KOPT-K1 (cell line): Measurements from ENCODE around the gene PLXNA2.
A peak's percentile ranks its signal among the peaks of the same experiment; 100 is the strongest.

Experiments
- H3K27ac ChIP-seq: fragments of 200-600 bp; sonication (generic); 2 replicates; pipeline ENCODE4 v1.5.1; 2016; ENCODE audit warnings: antibody characterized with exemption, mild to moderate bottlenecking, low read depth, low read length; ENCODE audit not compliant: poor library complexity, severe bottlenecking
- H3K36me3 ChIP-seq: fragments of 200-600 bp; sonication (generic); 2 replicates; pipeline ENCODE4 v1.5.1; 2017; ENCODE audit warnings: antibody characterized with exemption, mild to moderate bottlenecking, low read length, moderate library complexity; ENCODE audit not compliant: insufficient read depth
- H3K9me3 ChIP-seq: fragments of 200-600 bp; sonication (generic); 2 replicates; pipeline ENCODE4 v1.5.1; 2017; ENCODE audit warnings: antibody characterized with exemption, low read length, mild to moderate bottlenecking; ENCODE audit not compliant: insufficient read depth, poor library complexity, severe bottlenecking

PLXNA2 gene

GRCh38 chr1:208047975-208048374 lies 196.2 kb downstream of the PLXNA2 start:
- no peaks in the 10 kb centered on the region for H3K9me3 ChIP-seq
- H3K27ac ChIP-seq = no peak overlapping the region
- no peaks in the 10 kb centered on the region for H3K36me3 ChIP-seq

GRCh38 chr1:208047476-208047934 lies 196.7 kb downstream of the PLXNA2 start:
- no peaks in the 10 kb centered on the region for H3K36me3 ChIP-seq
- H3K27ac ChIP-seq = no peak overlapping the region
- H3K9me3 ChIP-seq = no peaks in the 10 kb centered on the region

GRCh38 chr1:208045463-208046260 lies 198.5 kb downstream of the PLXNA2 start:
- H3K27ac ChIP-seq = peak overlapping the region; percentile 28
- no peaks in the 10 kb centered on the region for H3K36me3 ChIP-seq
- H3K9me3 ChIP-seq = no peaks in the 10 kb centered on the region

- H3K27ac ChIP-seq = peak overlapping the region; percentile 28
- H3K9me3 ChIP-seq = no peaks in the 10 kb centered on the region
- H3K36me3 ChIP-seq = no peaks in the 10 kb centered on the region
Observed at GRCh38 chr1:208044589-208045462, 199.4 kb downstream of the PLXNA2 start.

GRCh38 chr1:208043691-208044181 lies 200.4 kb downstream of the PLXNA2 start:
- Histone ChIP-seq H3K36me3 (no peaks in the 10 kb centered on the region), H3K27ac (no peak overlapping the region), H3K9me3 (no peaks in the 10 kb centered on the region)

GRCh38 chr1:208042868-208043267 lies 201.3 kb downstream of the PLXNA2 start:
- Histone ChIP-seq H3K27ac (no peak overlapping the region), H3K9me3 (no peaks in the 10 kb centered on the region), H3K36me3 (no peaks in the 10 kb centered on the region)

- Histone ChIP-seq H3K27ac (no peak overlapping the region), H3K9me3 (no peaks in the 10 kb centered on the region), H3K36me3 (no peaks in the 10 kb centered on the region)
Observed at GRCh38 chr1:208042041-208042615, 202.1 kb downstream of the PLXNA2 start.

GRCh38 chr1:208041505-208041904 lies 202.7 kb downstream of the PLXNA2 start:
- no peak overlapping the region for H3K27ac ChIP-seq
- no peaks in the 10 kb centered on the region for H3K36me3 ChIP-seq
- no peaks in the 10 kb centered on the region for H3K9me3 ChIP-seq

GRCh38 chr1:208040821-208041297 lies 203.3 kb downstream of the PLXNA2 start:
- Histone ChIP-seq H3K27ac (no peak overlapping the region), H3K36me3 (no peaks in the 10 kb centered on the region), H3K9me3 (no peaks in the 10 kb centered on the region)

GRCh38 chr1:208039536-208040332 lies 204.4 kb downstream of the PLXNA2 start:
- no peak overlapping the region for H3K27ac ChIP-seq
- H3K9me3 ChIP-seq = no peaks in the 10 kb centered on the region
- no peaks in the 10 kb centered on the region for H3K36me3 ChIP-seq

- H3K9me3 ChIP-seq = no peaks in the 10 kb centered on the region
- H3K36me3 ChIP-seq = no peaks in the 10 kb centered on the region
- H3K27ac ChIP-seq = no peak overlapping the region
Observed at GRCh38 chr1:208038303-208038702, 205.9 kb downstream of the PLXNA2 start.

GRCh38 chr1:208036918-208037766 lies 207.0 kb downstream of the PLXNA2 start:
- Histone ChIP-seq H3K9me3 (no peaks in the 10 kb centered on the region), H3K27ac (no peak overlapping the region), H3K36me3 (no peaks in the 10 kb centered on the region)

GRCh38 chr1:208036106-208036808 lies 207.9 kb downstream of the PLXNA2 start:
- Histone ChIP-seq H3K27ac (no peak overlapping the region), H3K36me3 (no peaks in the 10 kb centered on the region), H3K9me3 (no peaks in the 10 kb centered on the region)
